Right lobe of liver (tissue), 6 donors: ENCODE results near the gene KCNJ4. TPM values are rescaled to one million over a fixed set of nuclear protein-coding genes. Genes with fewer than 3 reads are reported as not detected.

Experiments used
- ATAC-seq, 4 donors: fragments of 200-7000 bp; cut with Tn5 transposase; one replicate each; pipeline ENCODE4 v1.9.1; 2020; ENCODE audit warnings: mild to moderate bottlenecking in 4 of 4, moderate library complexity in 4 of 4
- DNase-seq, 3 donors: peaks; one replicate each; pipeline ENCODE4 v3.0.0-alpha.2; 2020
- H3K27ac ChIP-seq, 3 donors: fragments of 200-600 bp; one replicate each; pipeline ENCODE4 v1.8.0; 2022
- H3K27me3 ChIP-seq, 2 donors: fragments of 200-600 bp; one replicate each; pipeline ENCODE4 v1.8.0; 2022
- H3K36me3 ChIP-seq, 4 donors: fragments of 200-600 bp; sonication (generic) in 1 of 4; one replicate each; pipeline versions ENCODE4 v1.5.1 to v1.8.0; 2017 to 2022; ENCODE audit warnings: control low read depth in 1 of 4
- H3K4me1 ChIP-seq, 4 donors: fragments of 200-600 bp; sonication (generic) in 1 of 4; one replicate each; pipeline versions ENCODE4 v1.5.1 to v1.8.0; 2017 to 2022; ENCODE audit warnings: control low read depth in 1 of 4
- H3K4me3 ChIP-seq, 3 donors: fragments of 200-600 bp; one replicate each; pipeline ENCODE4 v1.8.0; 2022
- H3K9me3 ChIP-seq, 4 donors: fragments of 200-600 bp; sonication (generic) in 1 of 4; one replicate each; pipeline versions ENCODE4 v1.5.1 to v1.8.0; 2017 to 2022; ENCODE audit warnings: control low read depth in 1 of 4
- CTCF ChIP-seq, 4 donors: fragments of 200-600 bp in 3 of 4; fragments of 450-650 bp in 1 of 4; IDR thresholded peaks; one replicate each; pipeline versions ENCODE4 v1.5.1 to v1.8.0; 2016 to 2022; ENCODE audit warnings: antibody characterized with exemption in 4 of 4, mild to moderate bottlenecking in 2 of 4
- POLR2A ChIP-seq: fragments of 450-650 bp; IDR thresholded peaks from one replicate; pipeline ENCODE4 v1.6.1; 2017; ENCODE audit warnings: antibody characterized with exemption, mild to moderate bottlenecking
- WGBS: methylation state at CpG from one replicate; pipeline ENCODE4 v1.1.6; 2018; ENCODE audit warnings: low coverage, low lambda C conversion rate; ENCODE audit not compliant: insufficient coverage; ENCODE audit errors: missing lambda C conversion rate; 5-methylcytosine and 5-hydroxymethylcytosine counted together
- intact Hi-C, 2 donors: fragments of 100-400 bp; cut with DNase I; formaldehyde crosslinking; loops; one replicate each; pipeline versions ENCODE4 v1.11.2 to v1.14.1; 2022
- total RNA-seq, 6 experiments: library from RNA; depleted of rRNA in 2 of 6; stranded (reverse); fragments of >200 nt in 2 of 6; fragmentation: NEBNext Ultra II Directional in 3 of 6; extraction: Animal tissue kit (Norgen Biotek cat#: 25700) in 3 of 6; gene quantifications; one replicate each; pipeline versions ENCODE4 v1.1.0 to v1.2.4, GENCODE V29; 2016 to 2023
- donor health status: DM: no; HTN: yes; CAD: no.
- donor health status: DM: no; HTN: no; CAD: no.
- donor health status: DM: no; HTN: no; CAD: no.
- donor health status: DM: no; HTN: yes; CAD: no.
- donor health status: DM: no; HTN: yes; CAD: no.

KCNJ4 gene
- total RNA-seq, 6 experiments from 2014 or later = not detected

- no peaks in the 10 kb centered on the region for H3K9me3 ChIP-seq
- H3K27ac ChIP-seq = no peak overlapping the region
- intact Hi-C loops = no loop called here
- H3K4me3 ChIP-seq = no peak overlapping the region
- TF ChIP-seq POLR2A (no peak), CTCF (IDR thresholded peaks at IDR 0.05) (no peak)
- no peaks in the 10 kb centered on the region for H3K27me3 ChIP-seq
- ATAC-seq = no peak
- peaks cover 0 to 13% (median 6%) of the 10 kb centered on the region in 4 donors for H3K4me1 ChIP-seq
- no peak for DNase-seq
- H3K36me3 ChIP-seq = peaks cover 54 to 97% (median 78%) of the 10 kb centered on the region in 4 donors
- WGBS = 95% methylated on average over 11 of the region's 12 CpGs
Measured at GRCh38 chr22:38494939-38495338, 39.9 kb upstream of the KCNJ4 start.

- H3K27ac ChIP-seq = no peak overlapping the region
- no peak for ATAC-seq
- no peak overlapping the region for H3K4me3 ChIP-seq
- H3K4me1 ChIP-seq = peaks cover 0 to 13% (median 6%) of the 10 kb centered on the region in 4 donors
- intact Hi-C loops = no loop called here
- no peak for DNase-seq
- peaks cover 57 to 97% (median 79%) of the 10 kb centered on the region in 4 donors for H3K36me3 ChIP-seq
- WGBS = 31% methylated on average over 2 of the region's 2 CpGs
- no peaks in the 10 kb centered on the region for H3K27me3 ChIP-seq
- no peaks in the 10 kb centered on the region for H3K9me3 ChIP-seq
- TF ChIP-seq POLR2A = no peak
- no peak for TF ChIP-seq CTCF (IDR thresholded peaks at IDR 0.05)
Measured at GRCh38 chr22:38494498-38494897, 39.5 kb upstream of the KCNJ4 start.

GRCh38 chr22:38491707-38492348 is 36.8 kb upstream of the KCNJ4 start:
- H3K4me3 ChIP-seq = no peak overlapping the region
- TF ChIP-seq CTCF (IDR thresholded peaks at IDR 0.05) (no peak), POLR2A (no peak)
- peaks cover 48 to 99% (median 79%) of the 10 kb centered on the region in 4 donors for H3K36me3 ChIP-seq
- H3K27ac ChIP-seq = peak overlapping the region; percentile 48 to 65 (median 62)
- intact Hi-C loops = no loop called here
- no peaks in the 10 kb centered on the region for H3K27me3 ChIP-seq
- 59% methylated on average over 5 of the region's 5 CpGs for WGBS
- peaks cover 0 to 13% (median 6%) of the 10 kb centered on the region in 4 donors for H3K4me1 ChIP-seq
- ATAC-seq (peak in 2 of 4 donors; percentile 13 to 31), DNase-seq (no peak)
- no peaks in the 10 kb centered on the region for H3K9me3 ChIP-seq

GRCh38 chr22:38490915-38491314 is 35.9 kb upstream of the KCNJ4 start:
- ATAC-seq (peak; percentile 92 to 96 (median 94)), DNase-seq (peak; percentile 61 to 90 (median 80))
- no peak for TF ChIP-seq POLR2A
- TF ChIP-seq CTCF (IDR thresholded peaks at IDR 0.05) = no peak
- Histone ChIP-seq H3K9me3 (no peaks in the 10 kb centered on the region), H3K4me3 (no peak overlapping the region), H3K27me3 (no peaks in the 10 kb centered on the region), H3K36me3 (peaks cover 43 to 99% (median 80%) of the 10 kb centered on the region in 4 donors), H3K4me1 (peaks cover 0 to 13% (median 6%) of the 10 kb centered on the region in 4 donors), H3K27ac (peak overlapping the region; percentile 60 to 65 (median 62))
- intact Hi-C loops = no loop called here
- WGBS = 18% methylated on average over 1 of the region's 1 CpG
